Measurements from ENCODE around the gene LMF1.
"Not testable (repeated sequence)": the region's sequence is repeated elsewhere in the genome, so short reads cannot be mapped to it uniquely, and the experiment has no call there.

Gene LMF1

GRCh38 chr16:865026-865425 is 105.8 kb downstream of the LMF1 start:
- no peak for TF ChIP-seq CTCF (IDR thresholded peaks at IDR 0.05; ENCODE audit: insufficient read depth, low read length, poor library complexity, severe bottlenecking)
- no peak for TF ChIP-seq EZH2phosphoT487 (conservative IDR thresholded peaks at IDR 0.05; ENCODE audit: low read length)
- no peaks in the 10 kb centered on the region for H3K79me2 ChIP-seq (ENCODE audit: insufficient read depth, low read length)
- H3K9ac ChIP-seq (ENCODE audit: low read length), result no peak overlapping the region
- no peaks in the 10 kb centered on the region for H4K20me1 ChIP-seq (ENCODE audit: low read depth, low read length)
- no peak overlapping the region for H3K4me2 ChIP-seq (ENCODE audit: low read depth, low read length, poor library complexity, severe bottlenecking)
- no peak overlapping the region for H3K27ac ChIP-seq (ENCODE audit: low read depth, low read length)
- H3F3A ChIP-seq (ENCODE audit: insufficient read depth), result no peaks in the 10 kb centered on the region
- H3K4me3 ChIP-seq (ENCODE audit: insufficient read depth, low read length, poor library complexity, severe bottlenecking), result no peak overlapping the region
- H3K27me3 ChIP-seq (ENCODE audit: low read length), result no peaks in the 10 kb centered on the region
- H3K9me2 ChIP-seq (replicated peaks; ENCODE audit: insufficient read depth, low read length), result no peaks in the 10 kb centered on the region
- H3K9me3 ChIP-seq (ENCODE audit: insufficient read depth, low read length), result no peaks in the 10 kb centered on the region
- H3K36me3 ChIP-seq (ENCODE audit: low read length), result no peaks in the 10 kb centered on the region
- no peak overlapping the region for H2AFZ ChIP-seq (ENCODE audit: low read depth, low read length, severe bottlenecking)

GRCh38 chr16:861446-861845 is 109.3 kb downstream of the LMF1 start:
- Histone ChIP-seq H2AFZ (ENCODE audit: low read depth, low read length, severe bottlenecking) (no peak overlapping the region), H3K4me3 (ENCODE audit: insufficient read depth, low read length, poor library complexity, severe bottlenecking) (no peak overlapping the region), H3K4me2 (ENCODE audit: low read depth, low read length, poor library complexity, severe bottlenecking) (no peak overlapping the region), H3K27me3 (ENCODE audit: low read length) (no peaks in the 10 kb centered on the region), H3K9me3 (ENCODE audit: insufficient read depth, low read length) (no peaks in the 10 kb centered on the region), H3K9me2 (replicated peaks; ENCODE audit: insufficient read depth, low read length) (no peaks in the 10 kb centered on the region), H3K9ac (ENCODE audit: low read length) (no peak overlapping the region), H3F3A (ENCODE audit: insufficient read depth) (no peaks in the 10 kb centered on the region), H4K20me1 (ENCODE audit: low read depth, low read length) (no peaks in the 10 kb centered on the region), H3K36me3 (ENCODE audit: low read length) (no peaks in the 10 kb centered on the region), H3K27ac (ENCODE audit: low read depth, low read length) (no peak overlapping the region), H3K79me2 (ENCODE audit: insufficient read depth, low read length) (no peaks in the 10 kb centered on the region)
- TF ChIP-seq EZH2phosphoT487 (conservative IDR thresholded peaks at IDR 0.05; ENCODE audit: low read length), result no peak
- no peak for TF ChIP-seq CTCF (IDR thresholded peaks at IDR 0.05; ENCODE audit: insufficient read depth, low read length, poor library complexity, severe bottlenecking)

- no peak overlapping the region for H3K4me3 ChIP-seq (ENCODE audit: insufficient read depth, low read length, poor library complexity, severe bottlenecking)
- H3K27ac ChIP-seq (ENCODE audit: low read depth, low read length), result no peak overlapping the region
- no peak overlapping the region for H3K9ac ChIP-seq (ENCODE audit: low read length)
- TF ChIP-seq CTCF (IDR thresholded peaks at IDR 0.05; ENCODE audit: insufficient read depth, low read length, poor library complexity, severe bottlenecking), result no peak
- no peak for TF ChIP-seq EZH2phosphoT487 (conservative IDR thresholded peaks at IDR 0.05; ENCODE audit: low read length)
- H4K20me1 ChIP-seq (ENCODE audit: low read depth, low read length), result no peaks in the 10 kb centered on the region
- no peaks in the 10 kb centered on the region for H3F3A ChIP-seq (ENCODE audit: insufficient read depth)
- H3K79me2 ChIP-seq (ENCODE audit: insufficient read depth, low read length), result no peaks in the 10 kb centered on the region
- H3K9me3 ChIP-seq (ENCODE audit: insufficient read depth, low read length), result no peaks in the 10 kb centered on the region
- H3K36me3 ChIP-seq (ENCODE audit: low read length), result no peaks in the 10 kb centered on the region
- H3K27me3 ChIP-seq (ENCODE audit: low read length), result no peaks in the 10 kb centered on the region
- no peak overlapping the region for H3K4me2 ChIP-seq (ENCODE audit: low read depth, low read length, poor library complexity, severe bottlenecking)
- no peaks in the 10 kb centered on the region for H3K9me2 ChIP-seq (replicated peaks; ENCODE audit: insufficient read depth, low read length)
- no peak overlapping the region for H2AFZ ChIP-seq (ENCODE audit: low read depth, low read length, severe bottlenecking)
Measured at GRCh38 chr16:860891-861290, 109.9 kb downstream of the LMF1 start.

GRCh38 chr16:858971-859370 is 111.8 kb downstream of the LMF1 start:
- not testable (repeated sequence) for H3K9me2 ChIP-seq (replicated peaks; ENCODE audit: insufficient read depth, low read length); H3F3A ChIP-seq (ENCODE audit: insufficient read depth); H3K4me2 ChIP-seq (ENCODE audit: low read depth, low read length, poor library complexity, severe bottlenecking); H3K36me3 ChIP-seq (ENCODE audit: low read length); H3K79me2 ChIP-seq (ENCODE audit: insufficient read depth, low read length); H3K9ac ChIP-seq (ENCODE audit: low read length); H3K9me3 ChIP-seq (ENCODE audit: insufficient read depth, low read length); H2AFZ ChIP-seq (ENCODE audit: low read depth, low read length, severe bottlenecking); H4K20me1 ChIP-seq (ENCODE audit: low read depth, low read length); H3K27ac ChIP-seq (ENCODE audit: low read depth, low read length); H3K4me3 ChIP-seq (ENCODE audit: insufficient read depth, low read length, poor library complexity, severe bottlenecking); H3K27me3 ChIP-seq (ENCODE audit: low read length)

- H3K36me3 ChIP-seq (ENCODE audit: low read length); H3K4me2 ChIP-seq (ENCODE audit: low read depth, low read length, poor library complexity, severe bottlenecking); H3K27ac ChIP-seq (ENCODE audit: low read depth, low read length); H4K20me1 ChIP-seq (ENCODE audit: low read depth, low read length); H2AFZ ChIP-seq (ENCODE audit: low read depth, low read length, severe bottlenecking); H3K27me3 ChIP-seq (ENCODE audit: low read length); H3K79me2 ChIP-seq (ENCODE audit: insufficient read depth, low read length); H3K9me2 ChIP-seq (replicated peaks; ENCODE audit: insufficient read depth, low read length); H3K4me3 ChIP-seq (ENCODE audit: insufficient read depth, low read length, poor library complexity, severe bottlenecking); H3K9me3 ChIP-seq (ENCODE audit: insufficient read depth, low read length); H3F3A ChIP-seq (ENCODE audit: insufficient read depth); H3K9ac ChIP-seq (ENCODE audit: low read length): not testable (repeated sequence)
Measured at GRCh38 chr16:858441-858840, 112.3 kb downstream of the LMF1 start.

All from SU-DHL-6 (cell line).